Bronchial epithelial cell (primary cell): ENCODE data around the gene MICAL2. TPM values are rescaled to one million over a fixed set of nuclear protein-coding genes. Genes with fewer than 3 reads are reported as not detected.

ENCODE experiments used
- DNase-seq: peaks from one replicate; pipeline ENCODE4 v3.0.0-alpha.2; 2010; ENCODE audit warnings: low read depth
- FAIRE-seq: peaks from 2 replicates; lab custom pipeline; 2011; peaks lifted over from hg19 to GRCh38; lab: Jason Lieb, UNC
- H3K27me3 ChIP-seq: 2 replicates; pipeline ENCODE4 v1.5.1; 2011; ENCODE audit warnings: low read length; ENCODE audit not compliant: control insufficient read depth, insufficient read depth
- H3K36me3 ChIP-seq: 2 replicates; pipeline ENCODE4 v1.5.1; 2011; ENCODE audit warnings: low read length; ENCODE audit not compliant: control insufficient read depth, insufficient read depth
- H3K4me3 ChIP-seq: 2 replicates; pipeline ENCODE4 v1.5.1; 2011; ENCODE audit warnings: mild to moderate bottlenecking, low read depth, low read length, control low read depth
- CTCF ChIP-seq: IDR thresholded peaks from 2 replicates; pipeline ENCODE4 v1.5.1; 2011; ENCODE audit warnings: mild to moderate bottlenecking, moderate library complexity, low read length, control low read depth, inconsistent platforms; ENCODE audit not compliant: insufficient read depth, severe bottlenecking
- total RNA-seq: library from RNA; depleted of rRNA; stranded (reverse); fragments of >200 nt; gene quantifications from 2 replicates; pipeline ENCODE4 v1.2.1, GENCODE V29; 2014

The MICAL2 gene
- total RNA-seq, 1 donor from 2014 or later: 75.0 TPM

- Histone ChIP-seq H3K4me3 (no peak overlapping the region), H3K36me3 (no peaks in the 10 kb centered on the region), H3K27me3 (no peaks in the 10 kb centered on the region)
- DNase-seq (no peak), FAIRE-seq (no peak)
- no peak for TF ChIP-seq CTCF
Observed at GRCh38 chr11:12083380-12083779, 27.0 kb upstream of the MICAL2 start.

GRCh38 chr11:12084256-12084655 is 26.1 kb upstream of the MICAL2 start:
- no peaks in the 10 kb centered on the region for H3K27me3 ChIP-seq
- FAIRE-seq: no peak
- no peak overlapping the region for H3K4me3 ChIP-seq
- DNase-seq: peak; percentile 40
- TF ChIP-seq CTCF: no peak
- H3K36me3 ChIP-seq: no peaks in the 10 kb centered on the region

- Histone ChIP-seq H3K27me3 (no peaks in the 10 kb centered on the region), H3K36me3 (no peaks in the 10 kb centered on the region), H3K4me3 (no peak overlapping the region)
- no peak for TF ChIP-seq CTCF
- no peak for DNase-seq
- FAIRE-seq: no peak
Observed at GRCh38 chr11:12085371-12086251, 24.8 kb upstream of the MICAL2 start.

GRCh38 chr11:12086271-12087074 is 23.9 kb upstream of the MICAL2 start:
- Histone ChIP-seq H3K4me3 (no peak overlapping the region), H3K27me3 (no peaks in the 10 kb centered on the region), H3K36me3 (no peaks in the 10 kb centered on the region)
- DNase-seq: peak; percentile 95
- peak; percentile 18 for FAIRE-seq
- TF ChIP-seq CTCF: no peak

- H3K27me3 ChIP-seq: no peaks in the 10 kb centered on the region
- DNase-seq: peak; percentile 88
- TF ChIP-seq CTCF: peak; percentile 40
- no peaks in the 10 kb centered on the region for H3K36me3 ChIP-seq
- FAIRE-seq: no peak
- H3K4me3 ChIP-seq: no peak overlapping the region
Observed at GRCh38 chr11:12087075-12088004, 23.1 kb upstream of the MICAL2 start.
